H1 (cell line): ENCODE data around the gene RIC8A. TPM values are rescaled to one million over a fixed set of nuclear protein-coding genes. Genes with fewer than 3 reads are reported as not detected.

ENCODE experiments used
- ASH2L ChIP-seq: fragments of 200-600, 300-600 bp; sonication (generic); IDR thresholded peaks from one replicate; pipeline ENCODE4 v1.7.1; 2017; ENCODE audit warnings: low read length
- CHD7 ChIP-seq: fragments of 300-600 bp; sonication (generic); IDR thresholded peaks from 2 replicates; pipeline ENCODE4 v1.7.1; 2012; ENCODE audit warnings: low read length, moderate library complexity, mild to moderate bottlenecking, inconsistent platforms; ENCODE audit not compliant: insufficient replicate concordance
- FOSL1 ChIP-seq: IDR thresholded peaks from 2 replicates; pipeline ENCODE4 v1.6.1; 2011; ENCODE audit warnings: mild to moderate bottlenecking, low read depth, low read length, moderate library complexity; ENCODE audit not compliant: insufficient read depth
- JUND ChIP-seq: IDR thresholded peaks from 2 replicates; pipeline ENCODE4 v1.6.1; 2011; ENCODE audit warnings: mild to moderate bottlenecking, improper control_type of control experiment, low read length
- MAX ChIP-seq: IDR thresholded peaks from 2 replicates; pipeline ENCODE4 v1.6.1; 2012; ENCODE audit warnings: inconsistent platforms
- NRF1 ChIP-seq: IDR thresholded peaks from 2 replicates; pipeline ENCODE4 v1.6.1; 2011; ENCODE audit warnings: mild to moderate bottlenecking, low read depth, low read length, improper control_type of control experiment
- POLR2AphosphoS5 ChIP-seq: IDR thresholded peaks from 2 replicates; pipeline ENCODE4 v1.6.1; 2011; ENCODE audit warnings: low read depth, low read length
- RBBP5 ChIP-seq: IDR thresholded peaks from 2 replicates; pipeline ENCODE4 v1.7.1; 2012; ENCODE audit warnings: low read depth, mild to moderate bottlenecking, inconsistent platforms, low read length, moderate library complexity, borderline replicate concordance
- SAP30 ChIP-seq: fragments of 300-600 bp; sonication (generic); IDR thresholded peaks from 2 replicates; pipeline ENCODE4 v1.7.1; 2012; ENCODE audit warnings: low read length, moderate library complexity, mild to moderate bottlenecking, inconsistent platforms; ENCODE audit not compliant: insufficient read depth, insufficient replicate concordance
- TAF1 ChIP-seq: IDR thresholded peaks from 2 replicates; pipeline ENCODE4 v1.6.1; 2011; ENCODE audit warnings: mild to moderate bottlenecking, low read depth, low read length
- polyA plus RNA-seq, 7 experiments: library from polyadenylated mRNA; depleted of rRNA in 3 of 7; stranded (reverse) in 5 of 7; unstranded in 2 of 7; fragments of >200 nt in 5 of 7; fragments of 200-250 nt in 2 of 7; gene quantifications; 1 replicate in 5 of 7; 2 replicates in 1 of 7; 4 replicates in 1 of 7; pipeline versions ENCODE4 v1.2.1 to v1.2.3, GENCODE V29; 2011 to 2013; ENCODE audit warnings: missing spikeins in 2 of 7, mixed read lengths in 2 of 7
- total RNA-seq: library from RNA; stranded (reverse); fragmentation: NEBNext Ultra II Directional; extraction: Animal tissue kit (Norgen Biotek cat#: 25700); gene quantifications from 2 replicates; pipeline ENCODE4 v1.2.1, GENCODE V29; 2021

Gene RIC8A
- total and polyA plus RNA-seq, 2 of the 8 experiments (the other 6 are each of a cell fraction or from before 2014, with no cell fraction given), result 67.0 to 105 TPM

DNA sequence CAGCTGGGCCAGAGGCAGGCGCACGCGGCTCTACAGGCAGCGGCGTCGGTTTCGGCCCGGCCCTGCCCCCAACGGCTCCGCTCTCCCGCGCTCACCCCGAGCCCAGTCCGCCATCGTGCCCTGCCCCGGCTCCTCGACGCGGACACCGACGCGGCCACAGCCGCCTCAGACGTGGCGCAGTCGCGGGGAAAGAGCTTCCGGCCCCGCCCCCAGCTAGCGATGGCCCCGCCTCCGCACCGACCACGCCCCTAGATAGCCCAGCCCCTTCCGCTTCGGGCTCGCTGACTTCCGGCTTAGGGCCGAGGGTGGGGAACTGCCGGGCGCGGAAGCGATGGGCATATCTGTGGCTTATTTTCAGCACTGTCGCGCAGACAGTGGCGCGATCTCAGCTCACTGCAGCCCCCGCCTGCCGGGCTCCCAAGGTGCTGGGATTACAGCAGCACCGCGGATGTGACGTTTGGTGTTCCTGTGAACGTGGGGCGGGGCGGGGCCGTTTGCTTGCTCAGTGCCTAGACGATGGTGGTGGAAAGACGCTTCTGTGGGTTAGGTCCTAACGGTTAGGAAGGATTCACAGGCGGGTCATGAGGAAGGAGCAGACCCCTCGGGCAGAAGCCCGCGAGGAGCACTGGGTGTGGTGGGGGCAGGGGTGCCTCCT lies at the start of gene RIC8A, which contains the start of gene BET1L (continued):
- TF ChIP-seq CHD7 (no peak), MAX (peak; percentile 79), JUND (no peak), ASH2L (peak; percentile 51), NRF1 (no peak), FOSL1 (no peak), POLR2AphosphoS5 (peak; percentile 52; the same call in 1 of the 2 replicates), RBBP5 (0 out of 2 replicates have a peak, but pooled peaks have one; percentile 42), TAF1 (peak; percentile 68), SAP30 (no peak)
